ENCODE measurements around the gene RETN.
"Not testable (repeated sequence)": the region's sequence is repeated elsewhere in the genome, so short reads cannot be mapped to it uniquely, and the experiment has no call there.

RETN gene

GRCh38 chr19:7639863-7640348 lies 28.9 kb upstream of the RETN start:
- Histone ChIP-seq H3K27ac (no peak overlapping the region), H3K4me3 (no peak overlapping the region)
- TF ChIP-seq CTCF (IDR thresholded peaks at IDR 0.05) = no peak
- DNase-seq (ENCODE audit: low spot score) = no peak

GRCh38 chr19:7640803-7641202 lies 28.0 kb upstream of the RETN start:
- H3K27ac ChIP-seq = no peak overlapping the region
- TF ChIP-seq CTCF (IDR thresholded peaks at IDR 0.05) = no peak
- DNase-seq (ENCODE audit: low spot score) = no peak
- H3K4me3 ChIP-seq = no peak overlapping the region

- Histone ChIP-seq H3K4me3 (no peak overlapping the region), H3K27ac (no peak overlapping the region)
- no peak for TF ChIP-seq CTCF (IDR thresholded peaks at IDR 0.05)
- no peak for DNase-seq (ENCODE audit: low spot score)
These were observed 27.3 kb upstream of the RETN start for GRCh38 chr19:7641290-7642276.

- no peak for DNase-seq (ENCODE audit: low spot score)
- Histone ChIP-seq H3K27ac (no peak overlapping the region), H3K4me3 (no peak overlapping the region)
- no peak for TF ChIP-seq CTCF (IDR thresholded peaks at IDR 0.05)
These were observed 26.4 kb upstream of the RETN start for GRCh38 chr19:7642295-7643030.

GRCh38 chr19:7643031-7643415 lies 25.8 kb upstream of the RETN start:
- no peak for DNase-seq (ENCODE audit: low spot score)
- TF ChIP-seq CTCF (IDR thresholded peaks at IDR 0.05) = no peak
- H3K27ac ChIP-seq = no peak overlapping the region
- no peak overlapping the region for H3K4me3 ChIP-seq

GRCh38 chr19:7643629-7644549 lies 25.0 kb upstream of the RETN start:
- H3K4me3 ChIP-seq; DNase-seq (ENCODE audit: low spot score); H3K27ac ChIP-seq: not testable (repeated sequence)

- no peak overlapping the region for H3K27ac ChIP-seq
- TF ChIP-seq CTCF (IDR thresholded peaks at IDR 0.05) = no peak
- DNase-seq (ENCODE audit: low spot score) = no peak
- H3K4me3 ChIP-seq = no peak overlapping the region
These were observed 24.3 kb upstream of the RETN start for GRCh38 chr19:7644550-7644877.
